CD4-positive, alpha-beta T cell (primary cell): ENCODE measurements around the gene DYNLT4. TPM values are rescaled to one million over a fixed set of nuclear protein-coding genes. Genes with fewer than 3 reads are reported as not detected.
A peak's percentile ranks its signal among the peaks of the same experiment; 100 is the strongest.

Experiments used
- ATAC-seq: fragments of 200-7000 bp; cut with Tn5 transposase; one replicate; pipeline ENCODE4 v1.10.0; 2022; ENCODE audit warnings: mild to moderate bottlenecking; ENCODE audit not compliant: poor library complexity
- CTCF ChIA-PET: fragments of 350-600 bp; sonication (Branson Sonifier 250); formaldehyde crosslinking; loops from one replicate; lab custom pipeline; 2021; ENCODE audit warnings: antibody characterized with exemption, inconsistent platforms; lab: Charles Lee
- POLR2A ChIA-PET: fragments of 350-600 bp; sonication (Branson Sonifier 250); formaldehyde crosslinking; loops from one replicate; lab custom pipeline; 2021; ENCODE audit warnings: antibody characterized with exemption, inconsistent platforms; lab: Charles Lee
- DNase-seq, 14 experiments: peaks; one replicate each; pipeline ENCODE4 v3.0.0-alpha.2; 2013 to 2020; ENCODE audit warnings: mixed read lengths in 2 of 14
- H3K27ac ChIP-seq, 2 donors: one replicate each; pipeline versions ENCODE4 v1.5.1 to v1.7.0; 2013; ENCODE audit warnings: low read length in 2 of 2, low read depth in 1 of 2, mild to moderate bottlenecking in 1 of 2
- H3K27me3 ChIP-seq, 2 experiments: 1 replicate in 1 of 2; 2 replicates in 1 of 2; pipeline versions ENCODE4 v1.6.1 to v1.7.0; 2013; ENCODE audit warnings: low read length in 2 of 2, control low read depth in 1 of 2, mild to moderate bottlenecking in 1 of 2, moderate library complexity in 1 of 2; ENCODE audit not compliant: insufficient read depth in 2 of 2, control insufficient read depth in 1 of 2
- H3K36me3 ChIP-seq: one replicate; pipeline ENCODE4 v1.6.1; 2013; ENCODE audit warnings: low read length, control low read depth; ENCODE audit not compliant: insufficient read depth
- H3K4me1 ChIP-seq: one replicate; pipeline ENCODE4 v1.6.1; 2013; ENCODE audit warnings: low read length, control low read depth; ENCODE audit not compliant: insufficient read depth
- H3K4me3 ChIP-seq: one replicate; pipeline ENCODE4 v1.5.1; 2013; ENCODE audit warnings: mild to moderate bottlenecking, low read length, moderate library complexity
- H3K9me3 ChIP-seq, 2 experiments: 1 replicate in 1 of 2; 2 replicates in 1 of 2; pipeline versions ENCODE4 v1.6.1 to v1.7.0; 2013; ENCODE audit warnings: low read length in 2 of 2, mild to moderate bottlenecking in 2 of 2, control low read depth in 1 of 2, moderate library complexity in 1 of 2; ENCODE audit not compliant: control insufficient read depth in 1 of 2, insufficient read depth in 1 of 2
- H3K27ac Mint-ChIP-seq: one replicate; pipeline ENCODE4 v1.8.0; 2020; ENCODE audit warnings: mixed read lengths
- H3K27me3 Mint-ChIP-seq: one replicate; pipeline ENCODE4 v1.8.0; 2021; ENCODE audit warnings: mixed read lengths
- H3K36me3 Mint-ChIP-seq: one replicate; pipeline ENCODE4 v1.8.0; 2021; ENCODE audit warnings: low read depth, mixed read lengths
- H3K4me1 Mint-ChIP-seq: one replicate; pipeline ENCODE4 v1.8.0; 2021; ENCODE audit warnings: low read depth, mixed read lengths
- H3K4me3 Mint-ChIP-seq: one replicate; pipeline ENCODE4 v1.8.0; 2020; ENCODE audit warnings: mild to moderate bottlenecking, mixed read lengths
- H3K9me3 Mint-ChIP-seq: one replicate; pipeline ENCODE4 v1.8.0; 2020; ENCODE audit warnings: mixed read lengths
- CTCF ChIP-seq: fragments of 200-600 bp; IDR thresholded peaks from one replicate; pipeline ENCODE4 v1.8.0; 2022; ENCODE audit warnings: antibody characterized with exemption, mild to moderate bottlenecking
- intact Hi-C, 2 experiments: fragments of 100-400 bp; cut with DNase I in 1 of 2; cut with micrococcal nuclease in 1 of 2; formaldehyde crosslinking; loops; one replicate each; pipeline versions ENCODE4 v1.15.1 to v1.9.0; 2023 to 2025; cut with DNase I, micrococcal nuclease
- polyA plus RNA-seq, 2 donors: library from polyadenylated mRNA; unstranded; fragments of 120-200 nt; gene quantifications; one replicate each; pipeline ENCODE4 v1.2.1, GENCODE V29; 2013
- total RNA-seq, 174 experiments: library from RNA in 2 of 174; stranded (reverse) in 2 of 174; gene quantifications; one replicate each; pipeline ENCODE4 v1.2.3 and lab custom pipeline; 2021 to 2026

The DYNLT4 gene
- 1 to 10 TPM; 1.8 to 2.1 TPM for total RNA-seq
- 0.80 TPM for polyA plus RNA-seq (2013, experiment 1 of 2)
- 4.9 TPM for polyA plus RNA-seq (2013, experiment 2 of 2)
- 0 to 15.2 (median 0.76) reads per million in 172 experiments for total RNA-seq (lab: John Stamatoyannopoulos, UW)

GRCh38 chr1:44806704-44807363, at the start of gene DYNLT4:
Gene DYNLT4, minus strand, starts transcription at chr1:44807351. Its CDS starts 683 bp downstream, at chr1:44806668.
- H3K4me3 ChIP-seq, result peak within 1 kb of the TSS; percentile 12
- peaks cover 0 to 4% of the 10 kb centered on the region in 2 experiments for H3K9me3 ChIP-seq
- Mint-ChIP-seq H3K36me3 (peaks cover 68% of the 10 kb centered on the region), H3K27me3 (peaks cover 4% of the 10 kb centered on the region), H3K9me3 (no peaks in the 10 kb centered on the region), H3K4me1 (peaks cover 79% of the 10 kb centered on the region), H3K27ac (peak within 1 kb of the TSS; percentile 99), H3K4me3 (peak within 1 kb of the TSS; percentile 83)
- H3K27me3 ChIP-seq, result no peaks in the 10 kb centered on the region
- H3K4me1 ChIP-seq, result peaks cover 100% of the 10 kb centered on the region
- H3K36me3 ChIP-seq, result peaks cover 50% of the 10 kb centered on the region
- ATAC-seq (peak; percentile 6), DNase-seq (no peak)
- CTCF ChIA-PET, result interaction anchor here (0.6 to 6.5 kb wide), 3 partner anchors 13 to 182 kb away, joined by 3 to 57 read pairs (median 6); partner anchors contain the start of gene RNU5D-1
- TF ChIP-seq CTCF, result no peak
- intact Hi-C loops, result loop anchor here (10.0 kb wide), 3 partner anchors 178 to 778 kb away; partner anchors contain the start of genes NASP (in 2 of the 2), EIF2B3 (in 1 of the 2), HECTD3 (in 1 of the 2) and UROD (in 1 of the 2)
- POLR2A ChIA-PET, result interaction anchor here (0.6 to 16.3 kb wide), 9 partner anchors 16 to 497 kb away, joined by 3 to 599 read pairs (median 34); partner anchors contain the start of genes EIF2B3, HECTD3, RNU5D-1 and RPS8
- peak within 1 kb of the TSS; percentile 99 to 100 for H3K27ac ChIP-seq

- no peak for ATAC-seq
Measured at GRCh38 chr1:44855742-44856141, 48.6 kb upstream of the DYNLT4 start.

GRCh38 chr1:44854970-44855369, 47.8 kb upstream of the DYNLT4 start:
- Histone ChIP-seq H3K4me3 (no peak overlapping the region), H3K27ac (no peak overlapping the region), H3K27me3 (no peaks in the 10 kb centered on the region), H3K4me1 (no peaks in the 10 kb centered on the region), H3K36me3 (peaks cover 15% of the 10 kb centered on the region), H3K9me3 (no peaks in the 10 kb centered on the region)
- Mint-ChIP-seq H3K9me3 (no peaks in the 10 kb centered on the region), H3K27me3 (no peaks in the 10 kb centered on the region), H3K4me3 (no peak overlapping the region), H3K27ac (no peak overlapping the region), H3K36me3 (peaks cover 55% of the 10 kb centered on the region), H3K4me1 (no peaks in the 10 kb centered on the region)
- TF ChIP-seq CTCF, result no peak
- ChIA-PET POLR2A (no interaction called here), CTCF (interaction anchor here (0.9 kb wide), 1 partner anchor 50 kb away, joined by 3 read pairs; no protein-coding TSS in a partner anchor)
- intact Hi-C loops, result no loop called here
- DNase-seq (no peak), ATAC-seq (no peak)

More at GRCh38 chr1:44855742-44856141, 48.6 kb upstream of the DYNLT4 start:
- H3K27me3 ChIP-seq, result no peaks in the 10 kb centered on the region
- no peaks in the 10 kb centered on the region for H3K9me3 ChIP-seq
- no peak for TF ChIP-seq CTCF
- H3K4me3 ChIP-seq, result no peak overlapping the region
- H3K4me1 ChIP-seq, result no peaks in the 10 kb centered on the region
- Mint-ChIP-seq H3K27me3 (no peaks in the 10 kb centered on the region), H3K4me3 (no peak overlapping the region), H3K4me1 (no peaks in the 10 kb centered on the region), H3K9me3 (no peaks in the 10 kb centered on the region), H3K27ac (no peak overlapping the region), H3K36me3 (peaks cover 47% of the 10 kb centered on the region)
- intact Hi-C loops, result no loop called here
- no peak for DNase-seq
- H3K36me3 ChIP-seq, result peaks cover 10% of the 10 kb centered on the region
- no peak overlapping the region for H3K27ac ChIP-seq
- POLR2A ChIA-PET, result interaction anchor here (0.6 to 0.7 kb wide), 2 partner anchors 205 to 621 kb away, joined by 3 read pairs; no protein-coding TSS in a partner anchor
- CTCF ChIA-PET, result no interaction called here
